Neuronal stem cell (in vitro differentiated cells): ENCODE data around the gene CAPN11.

Experiments used
- DNase-seq: peaks from one replicate; pipeline ENCODE4 v3.0.0-alpha.2; 2013; ENCODE audit warnings: low spot score
- H2AFZ ChIP-seq: one replicate; pipeline ENCODE4 v1.6.1; 2013; ENCODE audit warnings: mild to moderate bottlenecking, low read length, inconsistent platforms
- H2AK5ac ChIP-seq: 2 replicates; pipeline ENCODE4 v1.6.1; 2013; ENCODE audit warnings: low read depth, mild to moderate bottlenecking, inconsistent platforms, low read length, moderate library complexity, mixed read lengths
- H2BK120ac ChIP-seq: 2 replicates; pipeline ENCODE4 v1.6.1; 2013; ENCODE audit warnings: low read depth, mild to moderate bottlenecking, inconsistent platforms, low read length, moderate library complexity, mixed read lengths
- H2BK12ac ChIP-seq: one replicate; pipeline ENCODE4 v1.6.1; 2013; ENCODE audit warnings: low read length, inconsistent platforms
- H2BK15ac ChIP-seq: 2 replicates; pipeline ENCODE4 v1.6.1; 2013; ENCODE audit warnings: mild to moderate bottlenecking, low read length, inconsistent platforms, mixed read lengths
- H2BK5ac ChIP-seq: one replicate; pipeline ENCODE4 v1.6.1; 2013; ENCODE audit warnings: inconsistent platforms, mild to moderate bottlenecking, low read length, moderate library complexity
- H3K14ac ChIP-seq: one replicate; pipeline ENCODE4 v1.6.1; 2013; ENCODE audit warnings: low read length, inconsistent platforms
- H3K18ac ChIP-seq: 2 replicates; pipeline ENCODE4 v1.6.1; 2013; ENCODE audit warnings: low read length, inconsistent platforms
- H3K23ac ChIP-seq: 2 replicates; pipeline ENCODE4 v1.6.1; 2013; ENCODE audit warnings: low read depth, mild to moderate bottlenecking, mixed read lengths, low read length, inconsistent platforms; ENCODE audit not compliant: poor library complexity
- H3K27ac ChIP-seq: replicated peaks from 3 replicates; pipeline ENCODE4 v1.5.1; 2013; ENCODE audit warnings: low read length, inconsistent platforms
- H3K27me3 ChIP-seq, 3 experiments: 2 replicates each; pipeline ENCODE4 v1.6.1; 2013; ENCODE audit warnings: low read length in 3 of 3, mild to moderate bottlenecking in 2 of 3, inconsistent platforms in 1 of 3, low read depth in 1 of 3, mixed read lengths in 1 of 3, moderate library complexity in 1 of 3; ENCODE audit not compliant: control insufficient read depth in 3 of 3, insufficient read depth in 3 of 3
- H3K36me3 ChIP-seq, 2 donors: replicated peaks in 1 of 2; 2 replicates each; pipeline ENCODE4 v1.6.1; 2013; ENCODE audit warnings: low read length in 2 of 2; ENCODE audit not compliant: control insufficient read depth in 2 of 2, insufficient read depth in 2 of 2
- H3K4ac ChIP-seq: 2 replicates; pipeline ENCODE4 v1.6.1; 2013; ENCODE audit warnings: inconsistent platforms, mild to moderate bottlenecking, low read length, moderate library complexity
- H3K4me1 ChIP-seq, 2 donors: 1 replicate in 1 of 2; 2 replicates in 1 of 2; pipeline ENCODE4 v1.6.1; 2013; ENCODE audit warnings: low read length in 2 of 2, low read depth in 1 of 2; ENCODE audit not compliant: control insufficient read depth in 2 of 2, insufficient read depth in 1 of 2
- H3K4me2 ChIP-seq: one replicate; pipeline ENCODE4 v1.6.1; 2013; ENCODE audit warnings: mild to moderate bottlenecking, low read length, inconsistent platforms; ENCODE audit not compliant: insufficient read depth, poor library complexity, severe bottlenecking
- H3K4me3 ChIP-seq, 2 donors: 2 replicates each; pipeline ENCODE4 v1.5.1; 2013; ENCODE audit warnings: low read length in 2 of 2, mild to moderate bottlenecking in 2 of 2, inconsistent platforms in 1 of 2, moderate library complexity in 1 of 2
- H3K79me1 ChIP-seq: one replicate; pipeline ENCODE4 v1.6.1; 2013; ENCODE audit warnings: low read depth, mild to moderate bottlenecking, inconsistent platforms, low read length, moderate library complexity
- H3K9ac ChIP-seq: one replicate; pipeline ENCODE4 v1.6.1; 2013; ENCODE audit warnings: mild to moderate bottlenecking, low read depth, low read length, inconsistent platforms; ENCODE audit not compliant: poor library complexity
- H3K9me3 ChIP-seq, 2 donors: replicated peaks in 1 of 2; 2 replicates each; pipeline versions ENCODE3 to v1.6.1; 2013; ENCODE audit warnings: low read length in 2 of 2, mild to moderate bottlenecking in 2 of 2, inconsistent platforms in 1 of 2, low read depth in 1 of 2, mixed read lengths in 1 of 2, moderate library complexity in 1 of 2; ENCODE audit not compliant: control insufficient read depth in 2 of 2, insufficient read depth in 1 of 2
- H4K8ac ChIP-seq: one replicate; pipeline ENCODE4 v1.6.1; 2013; ENCODE audit warnings: low read depth, mild to moderate bottlenecking, inconsistent platforms, low read length, moderate library complexity
- H4K91ac ChIP-seq: one replicate; pipeline ENCODE4 v1.6.1; 2013; ENCODE audit warnings: low read length, low read depth, mild to moderate bottlenecking, inconsistent platforms; ENCODE audit not compliant: poor library complexity
- WGBS, 2 donors: extraction: QIAGEN DNeasy Blood & Tissue Kit; methylation state at CpG; one replicate each; pipeline ENCODE4 v1.1.7; 2013; ENCODE audit warnings: missing lambda C conversion rate in 2 of 2, mixed read lengths in 1 of 2; ENCODE audit not compliant: insufficient read length in 2 of 2, insufficient replicate concordance in 1 of 2; ENCODE audit errors: extremely low coverage in 2 of 2; 5-methylcytosine and 5-hydroxymethylcytosine counted together

CAPN11 gene

GRCh38 chr6:44216677-44217331 lies 58.2 kb downstream of the CAPN11 start, which contains the start of gene MYMX:
Gene MYMX, plus strand, starts transcription at chr6:44216926. Its CDS starts 546 bp downstream, at chr6:44217472.
- Histone ChIP-seq H2AFZ (peak within 1 kb of the TSS; percentile 38), H3K36me3 (no peaks in the 10 kb centered on the region), H2AK5ac (peak within 1 kb of the TSS; percentile 73), H2BK5ac (no peak within 1 kb of the TSS), H4K91ac (no peak within 1 kb of the TSS), H3K14ac (peak within 1 kb of the TSS; percentile 39), H3K79me1 (peaks cover 4% of the 10 kb centered on the region), H3K4ac (no peak within 1 kb of the TSS), H3K4me3 (no peak within 1 kb of the TSS), H3K27ac (peak within 1 kb of the TSS; percentile 15), H3K27me3 (no peaks in the 10 kb centered on the region), H2BK15ac (peak within 1 kb of the TSS; percentile 78), H3K18ac (peak within 1 kb of the TSS; percentile 92), H3K9ac (peak within 1 kb of the TSS; percentile 78), H3K4me1 (peaks cover 28 to 29% of the 10 kb centered on the region in 2 donors), H4K8ac (peak within 1 kb of the TSS; percentile 30), H2BK12ac (peak within 1 kb of the TSS; percentile 77), H2BK120ac (peak within 1 kb of the TSS; percentile 51), H3K4me2 (peak within 1 kb of the TSS; percentile 40), H3K23ac (peak within 1 kb of the TSS; percentile 76), H3K9me3 (no peaks in the 10 kb centered on the region)
- DNase-seq = no peak
- WGBS, 2 donors = no CpG with 5 or more reads among the region's 7 CpGs

- Histone ChIP-seq H3K23ac (peak overlapping the region; percentile 76), H3K18ac (peak overlapping the region; percentile 89), H2BK15ac (peak overlapping the region; percentile 78), H3K27me3 (no peaks in the 10 kb centered on the region), H2BK5ac (no peak overlapping the region), H3K79me1 (peaks cover 4% of the 10 kb centered on the region), H4K8ac (peak overlapping the region; percentile 30), H3K27ac (peak overlapping the region; percentile 15), H3K4me2 (no peak overlapping the region), H3K36me3 (no peaks in the 10 kb centered on the region), H3K9ac (peak overlapping the region; percentile 78), H3K4me1 (peaks cover 32 to 35% of the 10 kb centered on the region in 2 donors), H2BK120ac (peak overlapping the region; percentile 51), H3K14ac (peak overlapping the region; percentile 39), H2AFZ (no peak overlapping the region), H4K91ac (no peak overlapping the region), H2AK5ac (peak overlapping the region; percentile 44), H3K4me3 (no peak overlapping the region), H2BK12ac (peak overlapping the region; percentile 77), H3K9me3 (no peaks in the 10 kb centered on the region), H3K4ac (no peak overlapping the region)
- no peak for DNase-seq
- WGBS, 2 donors = no CpG with 5 or more reads among the region's 16 CpGs
Observed at GRCh38 chr6:44217332-44218143, 58.9 kb downstream of the CAPN11 start.

GRCh38 chr6:44219053-44219814 lies 60.6 kb downstream of the CAPN11 start:
- Histone ChIP-seq H2BK15ac (peak overlapping the region; percentile 32), H4K91ac (peak overlapping the region; percentile 39), H3K4me1 (peaks cover 38 to 42% of the 10 kb centered on the region in 2 donors), H3K14ac (no peak overlapping the region), H3K4ac (no peak overlapping the region), H3K4me2 (peak overlapping the region; percentile 65), H3K9ac (peak overlapping the region; percentile 75), H2BK12ac (no peak overlapping the region), H3K18ac (peak overlapping the region; percentile 97), H3K27ac (peak overlapping the region; percentile 90), H3K9me3 (no peaks in the 10 kb centered on the region), H3K23ac (peak overlapping the region; percentile 87), H2BK5ac (peak overlapping the region; percentile 91), H2AFZ (peak overlapping the region; percentile 99), H2AK5ac (no peak overlapping the region), H3K4me3 (peak overlapping the region; percentile 71 to 72), H2BK120ac (no peak overlapping the region), H4K8ac (no peak overlapping the region), H3K27me3 (no peaks in the 10 kb centered on the region), H3K79me1 (peaks cover 4% of the 10 kb centered on the region), H3K36me3 (no peaks in the 10 kb centered on the region)
- WGBS, 2 donors = no CpG with 5 or more reads among the region's 45 CpGs
- DNase-seq = peak; percentile 81
